Raji (cell line): ENCODE measurements around the gene BTNL2.

Source experiments
- POLR2A ChIP-seq: IDR thresholded peaks from 2 replicates; pipeline ENCODE4 v1.6.1; 2011; ENCODE audit warnings: low read depth, low read length, control low read depth; ENCODE audit not compliant: insufficient read depth

Gene BTNL2

GRCh38 chr6:32393665-32394420, 13.1 kb downstream of the BTNL2 start:
- no peak for TF ChIP-seq POLR2A

DNA sequence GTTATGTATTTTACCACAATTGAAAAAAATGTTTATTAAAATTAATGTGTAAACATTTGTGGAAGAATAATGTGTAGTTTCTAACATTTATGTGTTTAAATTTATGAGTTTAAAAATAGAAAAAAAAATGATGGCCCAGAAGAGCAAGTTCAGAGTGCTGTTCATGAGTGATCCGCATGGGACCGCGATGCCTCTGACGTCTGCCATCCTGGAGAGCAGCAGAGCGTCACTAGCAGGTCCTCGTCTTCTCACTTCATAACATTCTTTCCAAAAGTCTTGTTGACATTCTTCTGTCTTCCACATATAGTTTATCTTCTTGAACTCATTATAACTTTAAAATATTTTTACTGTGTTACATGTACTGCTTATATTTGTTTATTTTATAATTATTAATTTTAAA, 15.5 kb downstream of the BTNL2 start:
- no peak for TF ChIP-seq POLR2A

DNA sequence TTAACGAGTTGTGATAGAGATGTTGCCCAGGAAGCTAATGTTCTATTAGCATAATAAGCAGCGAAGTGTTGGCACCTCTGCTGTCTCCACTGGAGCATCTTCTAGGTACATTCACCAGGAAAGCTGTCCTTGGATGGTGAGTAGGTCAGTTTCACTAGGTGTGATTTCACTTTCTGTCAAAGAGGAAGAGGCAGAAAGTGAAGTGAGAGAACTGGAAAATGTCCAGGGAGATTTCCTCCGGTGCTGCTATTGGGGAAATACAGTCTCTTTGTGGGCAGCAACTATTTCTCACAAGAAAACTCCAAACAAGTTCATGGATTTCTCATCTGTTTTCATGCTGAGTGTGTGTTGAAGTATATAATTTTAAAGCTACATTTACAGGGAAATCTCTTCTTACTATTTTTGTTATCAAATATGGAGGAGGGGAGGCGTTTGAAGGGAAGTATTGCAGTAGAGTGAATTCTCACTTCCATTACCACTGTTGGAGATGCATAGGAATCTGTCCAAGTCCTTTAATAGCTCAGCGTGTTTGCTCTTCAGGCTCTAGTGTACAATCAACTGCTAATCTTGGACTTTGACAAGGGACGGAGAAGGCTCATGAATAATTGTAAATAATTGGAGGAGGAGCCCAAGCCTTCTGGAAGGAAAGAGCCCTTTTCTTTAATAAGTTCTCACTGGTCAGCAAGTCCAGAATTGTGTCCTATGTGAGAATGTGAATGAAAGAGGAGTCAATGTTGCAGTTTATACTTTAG, 19.2 kb downstream of the BTNL2 start:
- TF ChIP-seq POLR2A = no peak

- TF ChIP-seq POLR2A = no peak
These were observed 20.9 kb downstream of the BTNL2 start for GRCh38 chr6:32386040-32386439.

GRCh38 chr6:32382757-32383420, 24.1 kb downstream of the BTNL2 start:
- no peak for TF ChIP-seq POLR2A

DNA sequence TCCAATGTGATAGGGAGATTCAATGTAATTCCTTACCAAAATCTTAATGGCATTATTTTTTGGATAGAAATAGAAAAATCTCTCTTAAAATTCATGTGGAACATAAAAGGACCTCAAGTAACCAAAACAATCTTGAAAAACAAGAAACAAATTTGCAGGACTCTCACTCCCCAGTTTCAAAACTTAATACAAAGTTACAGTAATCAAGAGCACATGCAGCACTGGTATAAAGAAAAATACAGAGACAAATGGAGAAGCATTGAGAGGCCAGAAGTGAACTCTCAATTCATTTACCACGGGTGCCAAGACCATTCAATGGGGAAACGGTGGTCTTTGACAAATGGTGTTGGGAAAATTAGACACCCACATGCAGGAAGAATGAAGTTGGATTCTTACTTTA, 27.4 kb downstream of the BTNL2 start:
- TF ChIP-seq POLR2A = no peak

- TF ChIP-seq POLR2A = no peak
These were observed 31.0 kb downstream of the BTNL2 start for GRCh38 chr6:32375739-32376529.

DNA sequence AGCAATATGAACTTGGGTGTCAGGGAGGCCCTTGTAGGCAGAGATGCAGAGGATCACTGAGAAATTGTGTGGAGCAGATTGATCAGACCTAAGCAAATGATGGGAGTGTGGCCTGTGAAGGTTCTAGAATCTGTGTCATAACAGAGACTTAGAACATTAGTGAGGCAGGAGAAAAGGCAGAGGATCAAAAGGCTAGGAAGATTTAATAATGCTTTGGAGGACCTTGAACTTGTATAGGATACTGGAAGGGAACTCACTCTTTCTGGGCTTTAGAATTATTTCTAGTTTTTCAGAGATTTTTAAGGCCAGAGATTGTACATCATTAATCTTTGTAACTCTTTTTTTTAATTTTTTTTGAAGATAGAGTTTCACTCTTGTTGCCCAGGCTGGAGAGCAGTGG, 35.2 kb downstream of the BTNL2 start, which contains the start of gene TSBP1:
TSBP1 (minus strand) TSS at position 101 of the 400 bp plus-strand sequence. CDS start 197 bp downstream, outside the sequence.
- TF ChIP-seq POLR2A = no peak

GRCh38 chr6:32371229-32371628, 35.8 kb downstream of the BTNL2 start:
- no peak for TF ChIP-seq POLR2A

- TF ChIP-seq POLR2A = no peak
These were observed 36.5 kb downstream of the BTNL2 start for GRCh38 chr6:32370505-32370904.

GRCh38 chr6:32369660-32370059, 37.3 kb downstream of the BTNL2 start:
- no peak for TF ChIP-seq POLR2A

DNA sequence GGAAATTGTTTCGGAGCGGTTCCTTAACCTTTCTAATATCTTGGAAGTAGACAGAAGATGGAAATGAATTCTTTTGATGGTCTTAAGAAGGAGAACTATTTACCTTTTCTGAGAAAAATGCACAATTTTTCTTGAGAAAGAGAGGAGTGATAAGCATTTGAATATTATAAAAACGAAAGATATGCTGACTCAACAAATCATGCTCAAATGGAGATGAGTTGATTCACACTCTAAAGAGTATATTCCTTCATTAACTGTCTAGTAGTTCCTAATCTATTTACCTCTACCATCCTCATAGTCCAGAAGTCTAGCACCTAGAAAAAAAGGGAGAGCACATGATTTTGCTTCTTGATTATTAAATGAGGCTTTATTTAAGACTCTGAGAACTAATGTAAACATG, 39.3 kb downstream of the BTNL2 start:
- TF ChIP-seq POLR2A = no peak

GRCh38 chr6:32355018-32355417, 52.0 kb downstream of the BTNL2 start:
- TF ChIP-seq POLR2A = no peak

DNA sequence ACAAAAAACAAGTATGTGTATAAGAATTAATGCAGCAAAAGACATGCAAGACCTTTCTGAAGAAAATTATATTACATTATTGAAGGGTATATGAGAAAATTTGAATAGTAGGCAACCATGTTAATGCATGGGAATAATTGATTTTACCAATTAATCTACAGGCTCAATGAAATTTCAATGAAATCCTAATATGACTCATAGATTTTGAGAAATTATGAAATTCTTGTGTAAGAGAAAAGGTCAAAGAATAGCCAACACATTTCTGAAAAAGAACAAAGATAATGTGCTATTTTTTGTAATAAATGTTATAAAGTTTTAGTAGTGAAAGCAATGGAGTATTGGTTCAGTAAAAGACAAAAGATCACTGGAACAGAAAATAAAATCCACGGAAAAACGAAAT, 53.6 kb downstream of the BTNL2 start:
- no peak for TF ChIP-seq POLR2A
